HepG2 (cell line): Measurements from ENCODE around the gene HRH3. TPM values are rescaled to one million over a fixed set of nuclear protein-coding genes. Genes with fewer than 3 reads are reported as not detected.

Experiments
- ATAC-seq: fragments of 200-7000 bp; cut with Tn5 transposase; 3 replicates; pipeline ENCODE4 v1.9.1; 2020; ENCODE audit warnings: mild to moderate bottlenecking, moderate library complexity
- BruUV-seq: library from RNA; stranded (reverse); fragments of 400-500 nt; replicated peaks from 2 replicates; lab custom pipeline; 2021; lab: Mats Ljungman, UMichigan
- CTCF ChIA-PET: fragments of 300-600 bp; formaldehyde crosslinking; extraction: SDS; loops from one replicate; lab custom pipeline; 2021; ENCODE audit warnings: low total read pairs, inconsistent platforms, low intra/inter-chr PET ratio; lab: Yijun Ruan, JAX
- POLR2A ChIA-PET: fragments of 350-600 bp; sonication (Branson Sonifier 250); formaldehyde crosslinking; loops from one replicate; lab custom pipeline; 2020; ENCODE audit warnings: antibody characterized with exemption, inconsistent platforms; lab: Yijun Ruan, JAX
- DNase-seq: peaks from one replicate; pipeline ENCODE4 v3.0.0-alpha.2; 2015; ENCODE audit warnings: low spot score
- FAIRE-seq: peaks from 3 replicates; lab custom pipeline; 2011; peaks lifted over from hg19 to GRCh38; lab: Jason Lieb, UNC
- H2AFZ ChIP-seq: one replicate; pipeline ENCODE4 v1.6.1; 2011; ENCODE audit warnings: low read length, inconsistent platforms
- H3K27ac ChIP-seq: fragments of 300-600 bp; 3 replicates; pipeline ENCODE4 v1.8.0; 2011; ENCODE audit warnings: mixed run types, mild to moderate bottlenecking, mixed read lengths, low read length, inconsistent platforms; ENCODE audit not compliant: insufficient read depth; ENCODE audit errors: extremely low read length
- H3K27me3 ChIP-seq, 2 experiments: fragments of 200-600 bp in 1 of 2; 2 replicates in 1 of 2; 3 replicates in 1 of 2; pipeline versions ENCODE4 v1.6.0 to v1.8.0; 2011; ENCODE audit warnings: low read length in 2 of 2, mild to moderate bottlenecking in 2 of 2, moderate library complexity in 2 of 2, inconsistent platforms in 1 of 2; ENCODE audit not compliant: insufficient read depth in 2 of 2, control insufficient read depth in 1 of 2
- H3K36me3 ChIP-seq, 2 experiments: fragments of 200-600 bp in 1 of 2; replicated peaks in 1 of 2; 2 replicates in 1 of 2; 3 replicates in 1 of 2; pipeline versions ENCODE4 v1.5.1 to v1.8.0; 2011; ENCODE audit warnings: low read length in 2 of 2, inconsistent platforms in 1 of 2; ENCODE audit not compliant: insufficient read depth in 2 of 2, control insufficient read depth in 1 of 2
- H3K4me1 ChIP-seq: 2 replicates; pipeline ENCODE4 v1.5.1; 2012; ENCODE audit warnings: low read length, inconsistent platforms; ENCODE audit not compliant: insufficient read depth
- H3K4me2 ChIP-seq: 2 replicates; pipeline ENCODE4 v1.6.0; 2011; ENCODE audit warnings: low read depth, low read length, inconsistent platforms
- H3K4me3 ChIP-seq, 3 experiments: fragments of 200-600 bp in 1 of 3; sonication (generic), shearing (Covaris generic) in 1 of 3; replicated peaks in 1 of 3; 2 replicates each; pipeline ENCODE4 v1.5.1; 2011 to 2016; ENCODE audit warnings: low read length in 3 of 3, inconsistent platforms in 2 of 3, low read depth in 2 of 3, mild to moderate bottlenecking in 2 of 3, control low read depth in 1 of 3, mixed read lengths in 1 of 3; ENCODE audit not compliant: insufficient read depth in 1 of 3
- H3K79me2 ChIP-seq: one replicate; pipeline ENCODE4 v1.6.1; 2011; ENCODE audit warnings: low read length, inconsistent platforms; ENCODE audit not compliant: insufficient read depth
- H3K9ac ChIP-seq: 2 replicates; pipeline ENCODE4 v1.6.0; 2011; ENCODE audit warnings: mild to moderate bottlenecking, low read depth, low read length, inconsistent platforms; ENCODE audit not compliant: insufficient read depth
- H3K9me3 ChIP-seq: 2 replicates; pipeline ENCODE4 v1.5.1; 2012; ENCODE audit warnings: mild to moderate bottlenecking, low read length
- H4K20me1 ChIP-seq: 2 replicates; pipeline ENCODE4 v1.6.0; 2011; ENCODE audit warnings: inconsistent platforms, mild to moderate bottlenecking, low read length, moderate library complexity; ENCODE audit not compliant: insufficient read depth
- AGO1 ChIP-seq: fragments of 200-400 bp; formaldehyde crosslinking; IDR thresholded peaks from 2 replicates; pipeline ENCODE4 v1.6.1; 2017; ENCODE audit warnings: mild to moderate bottlenecking, low read depth, low read length, moderate library complexity; ENCODE audit not compliant: poor library complexity, severe bottlenecking
- HIVEP1 ChIP-seq: sonication (generic); formaldehyde crosslinking; IDR thresholded peaks from 2 replicates; pipeline ENCODE4 v1.4.0; 2020; ENCODE audit warnings: mild to moderate bottlenecking, missing genetic modification reagents
- HNRNPLL ChIP-seq: fragments of 200-400 bp; formaldehyde crosslinking; IDR thresholded peaks from 2 replicates; pipeline ENCODE4 v1.6.1; 2017; ENCODE audit warnings: mild to moderate bottlenecking, low read depth, low read length; ENCODE audit not compliant: poor library complexity, severe bottlenecking
- KLF9 ChIP-seq: IDR thresholded peaks from 2 replicates; pipeline ENCODE4 v1.6.1; 2016; ENCODE audit warnings: low read depth
- PITX1 ChIP-seq: sonication (generic); formaldehyde crosslinking; IDR thresholded peaks from 2 replicates; pipeline ENCODE4 v1.5.1; 2020; ENCODE audit warnings: mild to moderate bottlenecking, missing genetic modification reagents
- SAFB2 ChIP-seq: sonication (generic); formaldehyde crosslinking; IDR thresholded peaks from 2 replicates; pipeline ENCODE4 v1.5.1; 2020; ENCODE audit warnings: missing genetic modification reagents, low read depth, mild to moderate bottlenecking, borderline replicate concordance
- ZNF678 ChIP-seq: sonication (generic); formaldehyde crosslinking; IDR thresholded peaks from 2 replicates; pipeline ENCODE4 v1.4.0; 2020; ENCODE audit warnings: mild to moderate bottlenecking, missing genetic modification reagents
- ZNF776 ChIP-seq: sonication (generic); formaldehyde crosslinking; IDR thresholded peaks from 2 replicates; pipeline ENCODE4 v1.4.0; 2020; ENCODE audit warnings: mild to moderate bottlenecking, missing genetic modification reagents
- WGBS: methylation state at CpG from one replicate; pipeline ENCODE4 v1.1.6; 2017; ENCODE audit warnings: low lambda C conversion rate; 5-methylcytosine and 5-hydroxymethylcytosine counted together
- in situ Hi-C: cut with HindIII; loops from 2 replicates; pipeline ENCODE4 v1.10.0; 2017; ENCODE audit warnings: low pct_unique_long_range_greater_than_20kb; ENCODE audit not compliant: extremely low pct_ligation_motif_present
- intact Hi-C: fragments of 100-400 bp; cut with micrococcal nuclease; formaldehyde crosslinking; loops from one replicate; pipeline ENCODE4 v1.10.0; 2022; ENCODE audit not compliant: unreplicated experiment
- polyA plus RNA-seq, 8 experiments: library from polyadenylated mRNA; depleted of rRNA in 3 of 8; stranded (reverse) in 7 of 8; unstranded in 1 of 8; fragments of >200 nt; fragmentation: Illumina TruSeq in 4 of 8; extraction: Trizol in 4 of 8; gene quantifications; 2 replicates each; pipeline versions ENCODE4 v1.2.1 to v1.2.3, GENCODE V29; 2011 to 2016; ENCODE audit warnings: low read depth in 4 of 8, missing spikeins in 1 of 8, mixed read lengths in 1 of 8; ENCODE audit not compliant: insufficient read depth in 1 of 8
- total RNA-seq, 5 experiments: library from RNA; depleted of rRNA; stranded (reverse); fragments of >200 nt; fragmentation: Illumina TruSeq; extraction: Trizol; gene quantifications; 2 replicates each; pipeline ENCODE4 v1.2.3, GENCODE V29; 2016; ENCODE audit warnings: low read depth in 1 of 5
- TF ChIP-seq, protein P1 (sequence below): sonication (generic); formaldehyde crosslinking; IDR thresholded peaks from 2 replicates; pipeline ENCODE4 v1.5.0; 2020; ENCODE audit warnings: mild to moderate bottlenecking, missing genetic modification reagents, borderline replicate concordance
- TF ChIP-seq, protein P2 (sequence below): sonication (generic); formaldehyde crosslinking; IDR thresholded peaks from 2 replicates; pipeline ENCODE4 v1.4.0; 2020; ENCODE audit warnings: mild to moderate bottlenecking, missing genetic modification reagents

The HRH3 gene
- total and polyA plus RNA-seq, 2 of the 13 experiments (the other 11 are each of a cell fraction or from before 2014, with no cell fraction given), result 0.18 TPM; not detected in 1

DNA sequence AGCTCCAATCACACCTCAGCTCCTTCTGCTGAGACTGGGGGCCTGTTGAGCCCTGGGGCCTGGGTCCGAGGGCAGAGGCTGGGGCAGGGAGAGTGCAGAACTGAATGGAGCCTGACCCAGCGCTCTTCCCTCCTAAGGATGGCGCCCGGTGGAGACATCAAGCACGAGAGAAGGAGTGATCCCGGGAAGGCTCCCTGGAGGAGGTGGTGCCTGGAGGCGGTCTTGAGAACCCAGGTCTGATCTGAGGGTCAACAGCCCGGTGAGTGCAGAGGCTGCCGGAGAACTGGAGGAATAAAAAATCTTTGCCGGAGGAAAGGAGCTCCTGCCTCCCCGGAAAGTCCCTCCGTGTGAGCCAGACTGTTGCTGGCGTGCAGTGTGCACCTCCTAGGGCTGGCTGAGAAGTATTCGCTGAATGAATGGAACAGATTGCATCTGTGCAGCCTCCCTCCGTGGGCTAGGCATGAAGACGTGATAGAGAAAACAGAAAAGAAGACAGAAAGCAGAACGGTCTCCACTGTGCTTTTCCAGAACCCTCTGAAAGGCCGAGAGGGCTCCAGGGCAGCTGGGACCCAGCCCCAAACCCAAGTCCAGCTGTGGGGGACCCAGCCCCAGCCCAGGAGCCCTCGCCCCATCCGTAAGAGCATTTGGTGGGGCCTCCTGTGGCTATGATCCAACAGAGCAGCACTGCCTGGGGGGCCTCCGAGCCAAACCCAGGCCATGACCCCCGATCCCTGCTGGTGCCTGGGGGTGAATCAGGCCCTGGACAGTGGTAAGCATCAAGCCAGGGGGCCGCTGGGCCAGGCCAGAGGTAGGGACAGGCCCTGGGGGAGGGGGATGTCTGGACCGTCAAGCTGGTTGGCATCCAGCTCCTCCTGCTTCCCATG, 6.9 kb upstream of the HRH3 start:
- H3K4me2 ChIP-seq, result peak overlapping the region; percentile 51; the same call in 1 of the 2 replicates
- peaks cover 21% of the 10 kb centered on the region for H3K4me1 ChIP-seq
- FAIRE-seq (no peak), ATAC-seq (no peak), DNase-seq (no peak)
- H3K79me2 ChIP-seq, result no peaks in the 10 kb centered on the region
- intact Hi-C loops, result no loop called here
- peaks cover 44 to 79% of the 10 kb centered on the region in 2 experiments for H3K27me3 ChIP-seq
- CTCF ChIA-PET, result no interaction called here
- H3K9ac ChIP-seq, result no peak overlapping the region
- POLR2A ChIA-PET, result no interaction called here
- no peak overlapping the region for H3K27ac ChIP-seq
- peaks cover 11% of the 10 kb centered on the region; the same call in 1 of the 2 replicates for H4K20me1 ChIP-seq
- no peak for TF ChIP-seq SAFB2 (CRISPR knock-in tag)
- TF ChIP-seq, protein P1, sequence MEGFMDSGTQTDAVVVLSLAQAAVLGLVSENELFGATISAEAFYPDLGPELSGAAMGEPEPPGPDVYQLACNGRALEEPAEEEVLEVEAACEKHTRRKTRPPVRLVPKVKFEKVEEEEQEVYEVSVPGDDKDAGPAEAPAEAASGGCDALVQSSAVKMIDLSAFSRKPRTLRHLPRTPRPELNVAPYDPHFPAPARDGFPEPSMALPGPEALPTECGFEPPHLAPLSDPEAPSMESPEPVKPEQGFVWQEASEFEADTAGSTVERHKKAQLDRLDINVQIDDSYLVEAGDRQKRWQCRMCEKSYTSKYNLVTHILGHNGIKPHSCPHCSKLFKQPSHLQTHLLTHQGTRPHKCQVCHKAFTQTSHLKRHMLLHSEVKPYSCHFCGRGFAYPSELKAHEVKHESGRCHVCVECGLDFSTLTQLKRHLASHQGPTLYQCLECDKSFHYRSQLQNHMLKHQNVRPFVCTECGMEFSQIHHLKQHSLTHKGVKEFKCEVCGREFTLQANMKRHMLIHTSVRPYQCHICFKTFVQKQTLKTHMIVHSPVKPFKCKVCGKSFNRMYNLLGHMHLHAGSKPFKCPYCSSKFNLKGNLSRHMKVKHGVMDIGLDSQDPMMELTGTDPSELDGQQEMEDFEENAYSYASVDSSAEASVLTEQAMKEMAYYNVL (CRISPR knock-in tag), result 0 out of 2 replicates have a peak, but pooled peaks have one; percentile 17
- TF ChIP-seq, protein P2, sequence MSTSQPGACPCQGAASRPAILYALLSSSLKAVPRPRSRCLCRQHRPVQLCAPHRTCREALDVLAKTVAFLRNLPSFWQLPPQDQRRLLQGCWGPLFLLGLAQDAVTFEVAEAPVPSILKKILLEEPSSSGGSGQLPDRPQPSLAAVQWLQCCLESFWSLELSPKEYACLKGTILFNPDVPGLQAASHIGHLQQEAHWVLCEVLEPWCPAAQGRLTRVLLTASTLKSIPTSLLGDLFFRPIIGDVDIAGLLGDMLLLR (CRISPR knock-in tag), result peak; percentile 48; the same call in 1 of the 2 replicates
- TF ChIP-seq KLF9 (CRISPR knock-in tag), result no peak
- TF ChIP-seq ZNF776 (CRISPR knock-in tag), result 0 out of 2 replicates have a peak, but pooled peaks have one; percentile 51
- TF ChIP-seq HNRNPLL, result peak; percentile 17
- TF ChIP-seq PITX1 (CRISPR knock-in tag), result 0 out of 2 replicates have a peak, but pooled peaks have one; percentile 7
- TF ChIP-seq HIVEP1 (CRISPR knock-in tag), result 0 out of 2 replicates have a peak, but pooled peaks have one; percentile 11
- TF ChIP-seq ZNF678 (CRISPR knock-in tag), result peak; percentile 20; the same call in 1 of the 2 replicates
- TF ChIP-seq AGO1, result peak; percentile 19
- H3K36me3 ChIP-seq, result no peaks in the 10 kb centered on the region
- WGBS, result 34% methylated on average over 19 of the region's 24 CpGs
- no peaks in the 10 kb centered on the region for H3K9me3 ChIP-seq
- no TSS peak for BruUV-seq
- H2AFZ ChIP-seq, result no peak overlapping the region
- peak overlapping the region in 1 of 3 experiments; percentile 39; a peak in 1 of 6 replicates for H3K4me3 ChIP-seq
- in situ Hi-C loops, result no loop called here
